Neural crest cell (in vitro differentiated cells): Measurements from ENCODE around the gene PWP2. TPM values are rescaled to one million over a fixed set of nuclear protein-coding genes. Genes with fewer than 3 reads are reported as not detected.

ENCODE experiments used
- DNase-seq: peaks from one replicate; pipeline ENCODE4 v3.0.0; 2021; ENCODE audit warnings: low read depth, mixed read lengths, low spot score
- H3K27ac Mint-ChIP-seq: one replicate; pipeline ENCODE4 v1.8.0; 2021; ENCODE audit warnings: mild to moderate bottlenecking, mixed read lengths; ENCODE audit not compliant: unreplicated experiment
- H3K27me3 Mint-ChIP-seq: 2 replicates; pipeline ENCODE4 v1.8.0; 2021; ENCODE audit warnings: low read depth, mild to moderate bottlenecking, mixed read lengths
- H3K36me3 Mint-ChIP-seq: 2 replicates; pipeline ENCODE4 v1.8.0; 2021; ENCODE audit warnings: low read depth, mild to moderate bottlenecking, mixed read lengths
- H3K4me1 Mint-ChIP-seq: 2 replicates; pipeline ENCODE4 v1.8.0; 2021; ENCODE audit warnings: mixed read lengths
- H3K4me3 Mint-ChIP-seq: one replicate; pipeline ENCODE4 v1.8.0; 2021; ENCODE audit warnings: mild to moderate bottlenecking, mixed read lengths
- H3K9me3 Mint-ChIP-seq: 2 replicates; pipeline ENCODE4 v1.8.0; 2021; ENCODE audit warnings: mixed read lengths
- CTCF ChIP-seq: fragments of 200-600 bp; sonication (generic); conservative IDR thresholded peaks from 2 replicates; pipeline ENCODE4 v1.5.0; 2021; ENCODE audit warnings: antibody characterized with exemption, mild to moderate bottlenecking
- total RNA-seq: library from RNA; stranded (reverse); gene quantifications from 2 replicates; pipeline ENCODE4 v1.2.1, GENCODE V29; 2021

Gene PWP2
- total RNA-seq, 1 donor from 2014 or later: 4.0 TPM

- Mint-ChIP-seq H3K4me3 (no peak overlapping the region), H3K27ac (no peak overlapping the region), H3K36me3 (peaks cover 12% of the 10 kb centered on the region), H3K9me3 (no peaks in the 10 kb centered on the region), H3K27me3 (no peaks in the 10 kb centered on the region), H3K4me1 (no peaks in the 10 kb centered on the region)
- no peak for DNase-seq
- TF ChIP-seq CTCF: no peak
Observed at GRCh38 chr21:44076316-44076715, 30.9 kb upstream of the PWP2 start.

GRCh38 chr21:44078411-44078981 is 28.7 kb upstream of the PWP2 start:
- Mint-ChIP-seq H3K36me3 (peaks cover 16% of the 10 kb centered on the region), H3K27me3 (no peaks in the 10 kb centered on the region)
- TF ChIP-seq CTCF: no peak

GRCh38 chr21:44079446-44079845 is 27.8 kb upstream of the PWP2 start:
- Mint-ChIP-seq H3K9me3 (no peaks in the 10 kb centered on the region), H3K27me3 (no peaks in the 10 kb centered on the region), H3K4me1 (no peaks in the 10 kb centered on the region), H3K4me3 (no peak overlapping the region), H3K27ac (no peak overlapping the region), H3K36me3 (peaks cover 16% of the 10 kb centered on the region)
- no peak for DNase-seq
- no peak for TF ChIP-seq CTCF

More at GRCh38 chr21:44078411-44078981, 28.7 kb upstream of the PWP2 start:
- Mint-ChIP-seq H3K9me3 (no peaks in the 10 kb centered on the region), H3K27ac (peak overlapping the region; percentile 27), H3K4me1 (no peaks in the 10 kb centered on the region), H3K4me3 (no peak overlapping the region)
- no peak for DNase-seq

GRCh38 chr21:44079846-44080245 is 27.4 kb upstream of the PWP2 start:
- Mint-ChIP-seq H3K4me1 (no peaks in the 10 kb centered on the region), H3K27me3 (no peaks in the 10 kb centered on the region), H3K4me3 (no peak overlapping the region), H3K36me3 (peaks cover 16% of the 10 kb centered on the region), H3K9me3 (no peaks in the 10 kb centered on the region), H3K27ac (no peak overlapping the region)
- DNase-seq: no peak
- TF ChIP-seq CTCF: no peak

- no peaks in the 10 kb centered on the region for H3K9me3 Mint-ChIP-seq
- H3K27me3 Mint-ChIP-seq: no peaks in the 10 kb centered on the region
- peaks cover 14% of the 10 kb centered on the region for H3K36me3 Mint-ChIP-seq
- H3K4me3 Mint-ChIP-seq: no peak overlapping the region
- H3K27ac Mint-ChIP-seq: peak overlapping the region; percentile 47
- no peak for TF ChIP-seq CTCF
- DNase-seq: no peak
- no peaks in the 10 kb centered on the region for H3K4me1 Mint-ChIP-seq
Observed at GRCh38 chr21:44082648-44083440, 24.4 kb upstream of the PWP2 start.
